HG02610 (cell line): Measurements from ENCODE around the gene SPOCK2.
"Not testable (repeated sequence)": the region's sequence is repeated elsewhere in the genome, so short reads cannot be mapped to it uniquely, and the experiment has no call there.

Source experiments
- ATAC-seq: cut with Tn5 transposase; IDR thresholded peaks from one replicate; pipeline ENCODE4 v1.9.1; 2021; ENCODE audit warnings: mild to moderate bottlenecking, moderate library complexity; ENCODE audit not compliant: unreplicated experiment

The SPOCK2 gene

DNA sequence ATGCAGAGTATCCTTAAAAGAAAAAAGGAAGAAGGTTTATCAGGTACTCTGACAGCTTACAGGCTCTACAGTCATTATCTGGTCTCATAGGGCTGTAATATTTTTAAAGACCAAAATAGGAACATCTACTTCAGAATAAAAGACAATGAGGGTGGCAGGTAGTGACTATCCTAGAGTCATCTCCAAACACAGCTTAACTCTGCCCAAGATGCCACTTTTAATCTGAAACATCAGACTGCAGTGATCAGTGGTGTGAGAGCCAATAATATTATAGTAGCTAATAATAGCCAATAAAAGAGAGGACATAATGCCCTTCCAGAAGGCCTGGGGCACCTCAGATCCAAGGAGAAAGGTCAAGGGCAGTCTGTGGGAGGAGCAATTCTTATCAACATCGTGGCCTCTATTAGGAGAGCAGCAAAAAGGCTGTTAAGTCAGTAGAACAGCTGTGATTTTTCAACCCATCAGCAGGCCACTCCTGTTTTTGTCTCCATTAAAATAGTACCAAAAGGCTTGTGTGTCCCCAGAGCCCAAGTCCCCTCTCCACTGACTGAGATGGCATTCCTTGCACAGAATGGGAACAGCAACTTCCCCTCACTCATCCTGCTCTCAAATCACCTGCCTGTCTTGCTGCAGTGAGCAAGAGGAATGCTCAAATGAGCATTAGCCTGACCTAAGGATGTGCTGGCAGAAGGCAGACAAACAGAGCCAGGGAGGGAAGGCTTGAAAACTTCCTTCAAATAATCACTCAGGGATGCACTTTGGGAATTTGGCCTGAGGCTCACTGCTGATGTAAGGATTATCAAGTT, 20.7 kb upstream of the SPOCK2 start:
- no peak for ATAC-seq

DNA sequence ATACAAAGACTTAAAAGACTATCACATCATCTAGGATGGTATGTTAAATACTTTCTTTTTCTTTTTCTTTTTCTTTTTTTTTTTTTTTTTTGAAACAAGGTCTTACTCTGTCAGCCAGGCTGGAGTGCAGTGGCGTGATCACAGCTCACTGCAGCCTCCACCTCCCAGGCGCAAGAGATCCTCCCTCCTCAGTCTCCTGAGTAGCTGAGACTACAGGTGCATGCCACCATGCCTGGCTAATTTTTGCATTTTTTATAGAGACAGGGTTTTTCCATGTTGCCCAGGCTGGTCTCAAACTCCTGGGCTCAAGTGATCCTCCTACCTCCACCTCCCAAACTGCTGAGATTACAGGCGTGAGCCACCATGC, 19.6 kb upstream of the SPOCK2 start:
- ATAC-seq: not testable (repeated sequence)

DNA sequence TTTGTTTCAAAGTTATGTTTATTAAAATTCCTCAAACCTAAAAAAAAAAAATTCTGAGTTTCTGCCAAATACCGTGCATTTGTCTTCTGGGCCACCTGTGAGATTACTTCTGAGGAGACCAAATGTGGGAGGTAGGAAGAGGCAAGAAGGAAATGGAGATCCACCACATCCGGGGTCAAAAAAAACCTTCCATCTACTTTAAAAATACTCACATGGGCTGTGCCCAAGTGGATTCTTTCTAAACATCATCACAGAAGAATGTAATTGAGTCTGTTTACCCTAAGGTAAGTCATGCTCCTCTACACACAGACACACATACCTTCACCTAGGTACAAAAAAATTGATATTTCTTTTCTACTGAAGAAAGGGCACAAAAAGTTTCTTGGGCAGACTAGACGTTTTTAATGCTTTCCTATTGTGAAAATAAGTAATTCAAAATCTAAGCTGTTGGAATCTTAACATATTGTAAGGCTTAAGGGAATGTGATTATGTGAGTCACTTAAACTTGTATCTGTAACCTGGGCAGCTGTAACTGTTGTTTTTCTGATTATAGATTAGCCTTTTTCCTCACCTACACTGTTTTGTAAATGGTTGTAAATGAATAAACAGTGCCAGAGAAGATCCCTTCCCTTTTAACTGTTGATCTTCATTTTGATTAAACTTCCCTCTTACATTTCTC, 19.1 kb upstream of the SPOCK2 start:
- no peak for ATAC-seq

DNA sequence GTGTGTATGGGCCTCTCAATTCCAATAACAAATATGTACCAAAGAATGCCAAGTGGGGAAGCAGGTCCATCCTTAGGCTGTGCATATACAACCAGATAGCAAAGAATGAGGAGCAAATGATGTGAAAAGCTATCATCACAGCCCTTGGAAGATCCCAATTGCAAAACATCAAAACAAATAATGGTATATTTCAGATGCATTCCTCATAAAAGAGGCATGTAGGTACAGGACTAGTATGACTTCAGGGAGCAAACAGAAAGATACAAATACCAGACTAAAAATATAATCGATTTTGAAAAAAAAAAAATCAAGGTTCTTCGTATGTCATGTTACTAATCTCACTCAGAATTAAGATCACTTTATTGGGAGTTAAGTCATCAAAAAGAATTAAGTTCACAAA, 18.5 kb upstream of the SPOCK2 start:
- no peak for ATAC-seq

DNA sequence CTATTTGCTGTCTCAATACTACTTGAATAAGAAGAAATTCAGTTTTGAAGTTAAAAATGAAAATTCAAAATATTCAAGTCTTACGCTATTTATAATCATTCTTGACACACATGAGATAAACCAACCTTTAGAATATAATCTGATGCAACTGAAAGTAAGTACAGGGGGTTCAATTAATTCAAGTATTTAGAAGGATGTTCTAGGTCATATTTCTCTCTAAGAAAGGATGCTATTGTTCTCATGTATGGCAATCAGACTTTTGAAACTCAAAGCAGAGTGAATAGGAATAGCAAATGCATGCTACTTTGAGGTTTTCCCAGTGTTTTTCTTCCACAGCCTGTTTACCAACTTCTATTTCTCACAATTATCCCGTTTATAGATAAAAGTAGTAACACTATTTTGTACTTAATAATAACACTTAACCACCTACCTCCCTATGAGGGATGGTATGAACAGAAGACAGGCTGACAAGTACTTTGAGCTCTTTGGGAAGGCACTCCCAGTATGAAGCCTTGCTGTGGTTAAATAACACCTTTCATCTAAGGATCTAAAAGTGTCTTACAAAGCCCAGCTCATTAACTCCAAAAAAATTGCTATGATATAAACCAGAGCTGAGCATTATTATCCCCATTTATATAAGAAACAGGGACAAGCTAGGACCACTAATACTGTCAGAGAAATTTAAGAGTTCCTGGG, 18.0 kb upstream of the SPOCK2 start:
- no peak for ATAC-seq

DNA sequence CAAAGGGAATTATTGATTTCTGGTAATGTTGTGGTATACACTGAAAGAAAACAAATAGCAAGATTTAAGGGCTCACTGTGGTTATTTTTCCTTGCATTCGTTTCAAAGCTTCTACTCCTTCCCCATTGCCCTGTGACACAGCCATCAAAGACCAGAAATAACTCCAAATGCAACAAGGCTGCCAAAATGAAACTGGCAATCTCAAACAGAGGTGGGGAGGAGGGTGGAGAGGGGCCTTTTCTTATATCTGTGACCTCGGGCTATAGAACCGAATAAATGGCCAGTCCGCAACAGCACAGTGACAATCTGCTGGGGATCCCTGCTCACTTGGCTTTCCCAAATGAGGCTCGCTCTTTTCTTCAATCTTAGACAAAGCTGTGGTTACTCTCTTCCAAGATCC, 17.4 kb upstream of the SPOCK2 start:
- no peak for ATAC-seq

DNA sequence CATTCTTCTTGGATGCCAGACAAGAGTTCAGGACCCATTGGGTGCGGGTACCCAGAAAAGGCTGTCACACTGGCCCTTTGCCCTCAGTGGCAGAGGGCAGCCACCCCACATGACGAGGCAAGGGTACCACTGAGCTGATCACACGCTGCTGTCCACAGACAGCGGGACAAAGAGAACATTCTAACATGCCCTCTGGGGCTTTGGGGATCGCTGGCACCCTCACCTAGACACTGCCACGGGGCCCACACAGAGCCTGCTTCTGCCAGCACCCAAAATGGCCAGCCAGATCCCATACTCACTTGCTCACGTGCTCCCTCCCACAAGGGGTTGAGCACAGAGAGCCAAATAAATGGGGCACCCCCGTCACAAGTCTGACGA, 16.7 kb upstream of the SPOCK2 start:
- ATAC-seq: no peak

DNA sequence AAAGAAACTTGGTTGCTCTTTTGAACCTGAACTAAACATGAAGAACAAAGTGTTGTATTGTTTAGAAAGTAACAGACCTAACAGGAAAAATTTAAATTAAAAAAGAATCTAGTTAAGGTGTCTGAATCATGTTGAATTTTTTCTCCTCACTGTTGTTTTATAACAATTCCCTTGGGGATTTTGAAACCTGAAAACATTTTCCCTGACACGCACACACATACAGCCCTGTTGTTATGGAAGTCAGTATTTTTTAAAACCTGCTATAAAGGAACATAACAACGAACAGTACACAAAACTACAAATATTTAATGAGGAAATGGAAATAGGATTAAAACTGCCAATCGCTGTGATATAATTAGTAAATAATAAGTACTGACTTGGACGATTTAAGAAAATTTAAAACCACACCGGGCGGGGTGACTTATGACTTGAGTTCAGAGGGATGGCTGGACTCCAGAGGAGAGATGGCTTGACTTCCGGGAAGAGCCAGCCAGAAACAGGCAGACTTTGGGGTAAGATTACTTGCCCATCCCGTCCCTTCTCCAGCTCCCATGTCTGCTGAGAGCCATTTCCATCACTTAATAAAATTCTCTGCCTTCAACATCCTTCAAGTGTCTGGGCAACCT, 16.2 kb upstream of the SPOCK2 start:
- no peak for ATAC-seq

DNA sequence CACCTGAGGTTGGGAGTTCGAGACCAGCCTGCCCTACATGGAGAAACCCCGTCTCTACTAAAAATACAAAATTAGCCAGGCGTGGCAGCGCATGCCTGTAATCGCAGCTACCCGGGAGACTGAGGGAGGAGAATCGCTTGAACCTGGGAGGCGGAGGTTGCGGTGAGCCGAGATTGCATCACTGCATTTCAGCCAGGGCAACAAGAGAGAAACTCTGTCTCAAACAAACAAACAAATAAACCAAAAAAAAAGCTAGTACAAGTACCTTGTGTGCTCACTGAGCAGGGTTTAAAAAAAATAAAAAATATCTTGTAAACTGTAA, 11.2 kb upstream of the SPOCK2 start:
- no peak for ATAC-seq

DNA sequence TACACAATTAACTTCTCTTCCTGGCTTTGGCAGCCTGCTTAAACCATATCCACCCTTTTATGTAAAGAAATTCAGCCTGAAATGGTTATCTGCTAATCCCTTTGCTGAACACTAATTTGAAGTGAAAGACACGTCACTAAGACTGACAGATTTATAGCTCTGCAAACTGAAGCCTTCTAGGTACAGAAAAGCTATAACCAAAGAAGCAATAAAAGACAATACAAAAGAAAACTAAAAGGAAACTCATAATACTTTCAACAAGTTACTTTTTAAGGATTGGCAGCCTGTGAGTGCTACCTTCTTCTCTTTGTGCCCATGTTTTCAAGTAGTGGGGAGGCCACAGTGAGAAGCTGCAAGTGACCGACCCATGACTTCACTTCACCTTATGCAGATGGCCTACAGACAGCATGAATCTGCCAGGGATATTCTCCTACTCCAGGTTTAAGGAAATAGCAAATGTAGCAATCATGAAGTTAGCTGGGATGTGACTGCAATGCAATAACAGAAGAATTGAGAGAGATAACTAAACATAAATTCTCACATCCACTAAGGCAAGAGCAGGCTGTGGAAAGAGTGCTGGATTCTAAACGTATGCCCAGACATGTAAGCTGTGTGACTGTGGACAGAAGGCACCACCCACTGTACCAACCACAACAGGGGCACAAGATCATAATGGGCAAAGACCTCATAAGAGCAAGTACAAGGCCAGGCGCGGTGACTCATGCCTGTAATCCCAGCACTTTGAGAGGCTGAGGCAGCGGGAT, 10.7 kb upstream of the SPOCK2 start:
- ATAC-seq: no peak

DNA sequence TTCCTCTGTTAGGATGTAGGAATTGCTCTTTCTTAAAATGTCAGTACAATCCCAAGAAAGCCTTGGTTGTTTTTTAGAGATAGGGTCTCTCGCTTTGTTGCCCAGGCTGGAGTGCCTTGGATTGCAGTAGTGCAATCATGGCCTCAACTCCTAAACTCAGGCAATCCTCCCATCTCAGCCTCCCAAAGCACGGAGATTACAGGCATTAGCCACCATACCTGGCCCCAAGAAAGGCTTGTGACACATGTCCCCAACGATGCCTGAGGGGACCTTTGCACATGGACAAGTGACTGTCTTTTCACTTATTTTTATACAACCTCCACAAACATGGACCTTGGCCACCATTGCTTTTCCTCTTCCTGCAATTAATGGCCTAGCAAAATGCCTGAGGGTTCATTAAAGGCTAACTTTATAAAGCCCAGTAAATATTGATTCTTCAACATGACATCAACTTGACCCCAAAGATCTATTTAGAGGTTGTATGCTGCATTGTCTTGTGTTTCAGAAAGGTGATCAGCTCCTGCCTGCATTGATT, 10.0 kb upstream of the SPOCK2 start:
- no peak for ATAC-seq

DNA sequence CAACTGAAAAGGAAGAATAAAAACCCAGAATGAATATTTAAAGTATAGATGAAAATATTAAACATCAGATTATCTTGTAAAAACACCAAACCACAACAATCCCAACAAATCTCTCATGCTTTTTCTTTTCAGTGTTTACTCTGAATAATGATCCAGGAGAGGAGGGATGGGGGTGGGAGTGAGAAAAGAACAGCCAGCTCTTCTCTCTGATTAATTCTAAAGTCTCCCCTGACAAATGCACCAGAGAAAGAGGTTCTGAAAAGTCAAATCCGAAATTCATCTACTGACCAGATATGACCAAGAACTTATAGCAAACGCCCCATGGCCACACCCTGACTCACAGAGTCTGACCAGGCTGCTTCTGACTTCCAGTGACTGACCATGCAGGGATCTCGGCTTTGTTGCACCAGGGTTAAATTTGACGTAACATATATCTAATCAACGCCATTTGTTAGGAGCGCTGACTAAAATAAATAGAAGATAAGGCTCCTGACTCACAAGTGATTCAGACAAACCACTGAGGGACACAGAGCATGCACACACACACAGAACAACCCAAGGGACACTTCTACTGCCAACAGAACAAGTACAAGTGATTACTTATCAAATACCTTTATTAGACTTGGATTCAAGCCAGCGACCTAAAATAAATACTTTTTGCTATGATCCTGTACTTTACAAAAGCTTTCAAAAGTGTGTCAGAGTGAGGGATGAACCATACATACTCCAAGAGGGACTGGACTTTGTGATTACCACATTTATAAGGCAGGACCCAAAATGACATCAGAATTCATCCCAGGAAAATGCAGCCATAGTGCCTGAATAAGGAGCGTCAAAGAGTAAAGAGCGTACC, 9.3 kb upstream of the SPOCK2 start:
- ATAC-seq: no peak

DNA sequence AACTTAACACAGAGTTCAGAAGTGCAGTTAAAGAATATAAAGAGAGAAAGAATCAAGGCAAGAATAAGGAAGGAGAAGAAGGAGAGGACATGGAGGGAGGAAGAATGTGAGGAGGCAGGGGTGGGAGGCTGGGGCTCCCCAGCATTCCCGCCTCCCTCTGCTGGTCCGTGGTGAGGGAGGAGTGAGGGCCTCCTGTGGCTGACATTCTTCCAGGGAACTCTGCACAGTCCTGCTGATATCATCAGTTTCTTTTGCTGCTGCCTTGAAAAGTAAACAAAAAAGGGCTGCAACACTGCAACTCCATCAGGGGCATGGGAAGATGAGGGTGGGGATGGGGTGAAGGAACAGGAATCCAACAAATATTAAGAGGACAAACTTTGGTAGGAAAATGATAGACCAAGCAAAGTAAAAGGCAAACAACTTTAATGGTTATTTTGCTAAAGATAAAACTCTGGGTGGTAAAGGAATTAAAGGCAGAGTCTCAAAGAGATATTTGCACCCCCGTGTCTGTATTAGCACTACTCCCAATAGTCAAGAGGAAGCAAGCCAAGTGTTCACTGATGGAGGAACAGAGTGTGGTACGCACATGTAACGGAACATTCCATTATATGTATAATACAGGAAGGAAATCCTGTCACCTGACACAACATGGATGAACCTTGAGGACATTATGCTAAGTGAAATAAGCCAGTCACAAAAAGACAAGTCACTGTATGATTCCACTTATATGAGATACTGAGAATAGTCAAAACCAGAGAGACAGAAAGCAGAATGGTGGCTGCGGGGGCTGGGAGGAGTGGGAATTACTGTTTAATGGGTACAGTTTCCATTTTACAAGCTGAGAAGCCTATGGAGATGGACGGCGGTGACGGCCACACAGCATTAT, 8.0 kb upstream of the SPOCK2 start:
- no peak for ATAC-seq

DNA sequence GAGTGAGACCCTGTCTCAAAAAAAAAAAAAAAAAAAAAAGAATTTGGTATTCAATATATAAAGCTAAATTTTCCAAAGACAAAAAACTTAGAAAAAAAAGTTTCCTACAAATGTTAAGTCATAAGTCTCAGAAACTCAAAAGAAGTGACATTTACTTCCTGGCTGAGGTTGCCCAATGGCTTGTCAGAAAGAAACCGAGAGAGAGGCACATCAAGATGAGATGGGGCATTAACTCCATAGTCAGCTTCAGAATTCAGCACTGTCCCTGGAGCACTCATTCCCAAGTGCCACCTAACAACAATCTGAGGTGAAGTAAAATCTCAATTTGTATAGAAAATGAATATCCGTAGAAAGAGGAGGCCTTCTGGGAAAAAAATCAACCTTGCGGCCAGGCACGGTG, 6.8 kb upstream of the SPOCK2 start:
- no peak for ATAC-seq

DNA sequence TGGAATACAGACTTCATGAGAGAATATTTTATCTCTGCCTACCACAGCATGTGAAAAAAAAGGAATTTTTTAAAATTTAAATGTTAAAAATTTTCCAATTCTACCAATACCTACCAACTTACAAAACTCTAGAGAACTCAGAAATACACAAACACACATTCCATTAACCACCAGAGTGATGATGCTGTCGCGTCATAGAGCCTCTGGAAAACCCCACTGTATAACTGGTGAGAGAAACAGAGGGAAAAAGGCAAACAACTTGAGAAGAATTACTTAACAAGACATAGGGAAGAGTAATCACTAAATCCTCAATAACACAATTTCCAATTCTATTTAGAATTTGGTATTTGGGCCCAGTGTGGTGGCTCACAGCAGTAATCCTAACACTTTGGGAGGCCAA, 6.2 kb upstream of the SPOCK2 start:
- no peak for ATAC-seq

DNA sequence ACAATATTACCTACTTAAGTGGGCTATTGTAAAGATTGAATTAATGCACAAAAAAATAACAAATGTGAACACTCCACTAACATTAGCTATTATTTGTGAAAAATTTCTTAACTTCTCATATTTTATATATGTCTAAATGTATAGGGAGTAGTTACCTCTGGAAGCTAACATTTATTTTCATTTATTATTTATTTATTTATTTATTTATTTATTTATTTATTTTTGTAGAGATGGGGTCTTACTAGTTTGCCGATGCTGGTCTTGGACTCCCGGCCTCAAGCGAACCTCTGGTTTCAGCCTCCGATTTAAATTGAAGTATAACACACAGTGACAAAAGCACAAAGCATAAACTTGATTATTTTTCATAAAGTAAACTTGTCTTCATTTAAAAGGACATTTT, 5.1 kb upstream of the SPOCK2 start:
- no peak for ATAC-seq

DNA sequence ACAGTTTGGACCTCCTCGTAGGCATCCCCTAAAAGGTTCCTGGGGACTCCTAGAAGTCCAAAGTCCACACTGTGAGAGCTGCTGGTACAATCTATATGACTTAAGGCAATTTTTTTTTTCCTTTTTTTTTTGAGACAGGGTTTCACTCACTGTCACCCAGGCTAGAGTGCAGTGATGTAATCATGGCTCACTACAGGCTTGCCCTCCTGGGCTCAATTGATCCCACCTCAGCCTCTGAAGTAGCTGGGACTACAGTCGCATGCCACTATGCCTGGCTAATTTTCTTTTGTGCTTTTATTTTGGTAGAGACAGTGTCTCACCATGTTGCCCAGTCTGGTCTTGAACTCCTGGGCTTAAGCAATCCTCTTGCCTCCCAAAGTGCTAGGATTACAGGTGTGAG, 4.6 kb upstream of the SPOCK2 start:
- ATAC-seq: no peak

DNA sequence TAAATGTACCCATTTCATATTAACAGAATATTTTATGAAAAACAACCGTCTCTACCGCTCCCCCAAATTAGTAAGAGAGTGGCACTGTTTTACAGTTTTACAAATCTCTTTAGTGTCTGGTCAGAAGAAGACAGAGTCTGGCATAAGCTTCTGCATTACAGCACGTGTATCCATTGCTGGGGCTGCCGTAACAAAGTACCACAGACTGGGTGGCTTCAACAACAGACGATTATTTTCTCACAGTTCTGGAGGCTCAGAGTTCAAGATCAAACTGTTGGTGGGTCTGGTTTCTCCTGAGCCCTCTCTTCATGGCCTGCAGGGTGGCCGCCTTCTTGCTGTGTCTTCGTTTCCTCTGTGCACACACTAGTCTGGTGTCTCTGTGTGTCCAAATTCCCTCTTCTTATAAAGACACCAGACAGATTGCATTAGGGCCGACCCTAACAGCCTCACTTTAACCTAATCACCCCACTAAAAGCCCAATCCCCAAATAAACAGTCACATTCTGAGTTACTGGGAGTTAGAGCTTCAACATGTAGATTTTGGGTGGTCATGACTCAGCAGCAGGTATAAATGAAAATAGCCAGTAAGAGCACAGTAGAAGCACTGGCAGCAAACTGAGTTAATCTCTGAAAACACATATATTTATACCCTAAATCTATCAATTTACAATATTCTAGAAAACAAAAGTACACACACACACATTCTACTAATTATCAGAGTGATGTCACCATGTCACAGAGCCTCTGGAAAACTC, 4.0 kb upstream of the SPOCK2 start:
- no peak for ATAC-seq
